ENCODE measurements around the gene LRRIQ3. TPM values are rescaled to one million over a fixed set of nuclear protein-coding genes. Genes with fewer than 3 reads are reported as not detected.

LRRIQ3 gene
- total RNA-seq, 2 experiments from 2014 or later: 0.96 to 1.1 TPM

DNA sequence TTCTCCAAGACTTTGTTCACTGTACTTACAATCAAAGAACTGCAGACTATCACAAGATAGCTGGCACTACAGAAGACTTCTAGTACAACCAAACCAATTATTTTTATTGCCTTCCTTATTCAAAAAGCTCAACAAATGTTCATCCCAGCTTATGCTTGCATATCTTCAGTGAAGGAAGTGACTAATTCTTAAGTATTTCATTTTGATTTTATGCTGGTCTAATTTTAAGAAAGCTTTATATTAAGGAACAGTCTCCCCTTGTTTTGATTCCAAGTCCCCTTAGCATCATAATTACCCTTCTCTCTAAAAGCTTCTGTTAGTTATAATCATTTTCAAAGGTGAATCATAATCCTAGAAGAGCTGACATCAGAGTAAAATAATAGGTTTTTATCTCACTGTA lies 132.9 kb downstream of the LRRIQ3 start:
- no peak overlapping the region for H3K27ac Mint-ChIP-seq
- intact Hi-C loops (cut with micrococcal nuclease): no loop called here
- DNase-seq: no peak
- H3K4me1 Mint-ChIP-seq (ENCODE audit: low read depth): no peaks in the 10 kb centered on the region
- H3K27me3 Mint-ChIP-seq: no peaks in the 10 kb centered on the region
- H3K9me3 Mint-ChIP-seq: peaks cover 2% of the 10 kb centered on the region
- ChIA-PET CTCF (no interaction called here), POLR2A (no interaction called here)
- no peak for ATAC-seq
- H3K4me3 Mint-ChIP-seq: no peak overlapping the region
- TF ChIP-seq, protein P1, sequence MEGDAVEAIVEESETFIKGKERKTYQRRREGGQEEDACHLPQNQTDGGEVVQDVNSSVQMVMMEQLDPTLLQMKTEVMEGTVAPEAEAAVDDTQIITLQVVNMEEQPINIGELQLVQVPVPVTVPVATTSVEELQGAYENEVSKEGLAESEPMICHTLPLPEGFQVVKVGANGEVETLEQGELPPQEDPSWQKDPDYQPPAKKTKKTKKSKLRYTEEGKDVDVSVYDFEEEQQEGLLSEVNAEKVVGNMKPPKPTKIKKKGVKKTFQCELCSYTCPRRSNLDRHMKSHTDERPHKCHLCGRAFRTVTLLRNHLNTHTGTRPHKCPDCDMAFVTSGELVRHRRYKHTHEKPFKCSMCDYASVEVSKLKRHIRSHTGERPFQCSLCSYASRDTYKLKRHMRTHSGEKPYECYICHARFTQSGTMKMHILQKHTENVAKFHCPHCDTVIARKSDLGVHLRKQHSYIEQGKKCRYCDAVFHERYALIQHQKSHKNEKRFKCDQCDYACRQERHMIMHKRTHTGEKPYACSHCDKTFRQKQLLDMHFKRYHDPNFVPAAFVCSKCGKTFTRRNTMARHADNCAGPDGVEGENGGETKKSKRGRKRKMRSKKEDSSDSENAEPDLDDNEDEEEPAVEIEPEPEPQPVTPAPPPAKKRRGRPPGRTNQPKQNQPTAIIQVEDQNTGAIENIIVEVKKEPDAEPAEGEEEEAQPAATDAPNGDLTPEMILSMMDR (IDR thresholded peaks at IDR 0.05): no peak
- H3K36me3 Mint-ChIP-seq (ENCODE audit: low read depth): no peaks in the 10 kb centered on the region

DNA sequence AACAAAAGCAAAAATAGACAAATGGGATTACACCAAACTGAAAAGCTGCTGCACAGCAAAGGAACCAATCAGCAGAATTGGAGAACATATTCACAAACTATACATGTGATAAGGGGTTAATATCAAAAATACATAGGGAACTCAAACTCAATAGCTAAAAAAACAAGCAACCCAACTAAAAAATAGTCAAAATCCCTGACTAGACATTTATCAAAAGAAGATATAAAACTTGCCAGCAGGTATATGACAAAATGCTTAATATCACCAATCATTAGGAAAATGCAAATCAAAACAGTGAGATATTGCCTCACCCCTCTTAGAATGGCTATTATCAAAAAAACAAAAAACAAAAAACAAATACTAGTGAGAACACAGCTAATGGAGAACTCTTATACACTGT lies 140.3 kb downstream of the LRRIQ3 start:
- no peak overlapping the region for H3K27ac Mint-ChIP-seq
- no peak for DNase-seq
- H3K36me3 Mint-ChIP-seq (ENCODE audit: low read depth): no peaks in the 10 kb centered on the region
- POLR2A ChIA-PET: no interaction called here
- intact Hi-C loops (cut with micrococcal nuclease): no loop called here
- H3K27me3 Mint-ChIP-seq: no peaks in the 10 kb centered on the region
- peaks cover 2% of the 10 kb centered on the region for H3K9me3 Mint-ChIP-seq
- H3K4me1 Mint-ChIP-seq (ENCODE audit: low read depth): no peaks in the 10 kb centered on the region
- no peak for ATAC-seq
- TF ChIP-seq, protein P1 (IDR thresholded peaks at IDR 0.05): no peak
- no peak overlapping the region for H3K4me3 Mint-ChIP-seq
- CTCF ChIA-PET: no interaction called here

DNA sequence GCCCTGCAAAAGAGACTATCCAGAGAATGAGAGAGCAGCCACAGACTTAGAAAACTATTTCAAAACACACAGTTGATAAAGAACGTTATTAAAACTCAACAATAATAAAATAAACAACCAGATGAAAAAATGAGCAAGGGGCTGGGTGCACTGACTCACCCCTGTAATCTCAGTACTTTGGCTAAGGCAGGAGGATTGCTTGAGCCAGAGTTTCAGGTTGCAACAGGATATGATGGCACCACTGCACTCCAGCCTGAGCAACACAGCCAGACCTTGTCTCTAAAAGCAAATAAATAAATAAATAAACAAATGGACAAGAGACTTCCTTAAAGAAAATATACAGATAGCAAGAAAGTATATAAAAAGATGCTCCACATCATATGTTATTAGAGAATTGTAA lies 144.6 kb downstream of the LRRIQ3 start:
- CTCF ChIA-PET: no interaction called here
- Mint-ChIP-seq H3K4me3 (no peak overlapping the region), H3K36me3 (ENCODE audit: low read depth) (no peaks in the 10 kb centered on the region), H3K9me3 (no peaks in the 10 kb centered on the region), H3K27ac (no peak overlapping the region), H3K27me3 (no peaks in the 10 kb centered on the region), H3K4me1 (ENCODE audit: low read depth) (no peaks in the 10 kb centered on the region)
- POLR2A ChIA-PET: no interaction called here
- intact Hi-C loops (cut with micrococcal nuclease): no loop called here
- no peak for ATAC-seq
- TF ChIP-seq, protein P1 (IDR thresholded peaks at IDR 0.05): no peak
- DNase-seq: no peak

DNA sequence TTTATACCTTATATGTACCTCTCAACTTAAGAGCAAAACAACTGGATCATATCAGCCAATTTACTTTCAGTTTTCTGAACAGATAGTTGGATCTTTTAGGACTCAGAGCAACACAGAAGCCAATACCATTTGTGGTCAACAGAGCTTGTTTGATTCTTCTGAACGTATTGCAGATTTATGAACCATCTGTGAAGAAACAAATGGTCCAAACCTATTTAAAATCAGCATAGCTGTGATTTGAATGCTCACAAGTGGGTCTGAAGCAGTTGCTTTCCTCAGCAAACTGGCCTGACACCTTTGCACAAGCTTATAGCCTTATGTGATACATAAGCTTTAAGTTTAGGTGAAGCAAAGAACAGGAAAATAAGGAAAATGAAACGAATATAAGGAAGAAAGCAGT lies 147.6 kb downstream of the LRRIQ3 start:
- no peak for DNase-seq
- Mint-ChIP-seq H3K9me3 (peaks cover 12% of the 10 kb centered on the region), H3K4me1 (ENCODE audit: low read depth) (no peaks in the 10 kb centered on the region), H3K27me3 (no peaks in the 10 kb centered on the region), H3K36me3 (ENCODE audit: low read depth) (no peaks in the 10 kb centered on the region), H3K27ac (no peak overlapping the region), H3K4me3 (no peak overlapping the region)
- ChIA-PET CTCF (no interaction called here), POLR2A (no interaction called here)
- ATAC-seq: no peak
- intact Hi-C loops (cut with micrococcal nuclease): no loop called here
- TF ChIP-seq, protein P1 (IDR thresholded peaks at IDR 0.05): no peak

DNA sequence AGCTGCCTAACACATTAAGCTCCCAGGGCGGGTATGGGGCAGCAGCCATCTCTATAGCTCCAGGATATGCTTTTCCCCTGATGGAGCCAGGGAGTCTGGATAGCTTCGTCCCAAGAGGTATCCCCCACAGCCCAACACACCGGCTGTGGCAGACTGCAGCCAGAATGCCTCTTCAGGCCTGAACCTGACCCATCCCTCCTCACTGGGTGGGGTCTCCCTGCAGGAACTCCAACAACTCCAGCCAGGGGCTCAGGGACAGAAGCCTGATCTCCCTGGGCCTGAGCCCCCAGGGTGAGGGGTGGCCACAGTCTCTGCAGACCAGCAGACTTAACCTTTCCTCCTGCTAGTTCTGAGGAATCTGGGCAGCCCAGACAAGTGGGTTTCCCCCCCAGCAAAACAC lies 159.9 kb downstream of the LRRIQ3 start:
- H3K9me3 Mint-ChIP-seq: peaks cover 19% of the 10 kb centered on the region
- CTCF ChIA-PET: no interaction called here
- POLR2A ChIA-PET: no interaction called here
- no peak overlapping the region for H3K27ac Mint-ChIP-seq
- no peaks in the 10 kb centered on the region for H3K36me3 Mint-ChIP-seq (ENCODE audit: low read depth)
- H3K27me3 Mint-ChIP-seq: peaks cover 1% of the 10 kb centered on the region
- intact Hi-C loops (cut with micrococcal nuclease): no loop called here
- H3K4me3 Mint-ChIP-seq: no peak overlapping the region
- no peak for DNase-seq
- TF ChIP-seq, protein P1 (IDR thresholded peaks at IDR 0.05): no peak
- no peak for ATAC-seq
- no peaks in the 10 kb centered on the region for H3K4me1 Mint-ChIP-seq (ENCODE audit: low read depth)

Data from activated CD8-positive, alpha-beta T cell treated with anti-CD3 and anti-CD28 coated beads for 36 hours (primary cell).